Right lung (tissue), 5 donors: Measurements from ENCODE around the gene LIMS2. TPM values are rescaled to one million over a fixed set of nuclear protein-coding genes. Genes with fewer than 3 reads are reported as not detected.

Experiments used
- DNase-seq, 2 donors: peaks; one replicate each; pipeline ENCODE4 v3.0.0-alpha.2; 2013
- polyA plus RNA-seq, 5 donors: library from polyadenylated mRNA; unstranded; fragments of 120-200 nt; gene quantifications; one replicate each; pipeline versions ENCODE4 v1.2.1 to v1.2.3, GENCODE V29; 2013; ENCODE audit warnings: inconsistent platforms in 1 of 5, low replicate concordance in 1 of 5; ENCODE audit not compliant: insufficient read length in 5 of 5, insufficient read depth in 1 of 5

LIMS2 gene
- polyA plus RNA-seq, 5 donors = 19.1 to 36.9 (median 25.1) TPM

DNA sequence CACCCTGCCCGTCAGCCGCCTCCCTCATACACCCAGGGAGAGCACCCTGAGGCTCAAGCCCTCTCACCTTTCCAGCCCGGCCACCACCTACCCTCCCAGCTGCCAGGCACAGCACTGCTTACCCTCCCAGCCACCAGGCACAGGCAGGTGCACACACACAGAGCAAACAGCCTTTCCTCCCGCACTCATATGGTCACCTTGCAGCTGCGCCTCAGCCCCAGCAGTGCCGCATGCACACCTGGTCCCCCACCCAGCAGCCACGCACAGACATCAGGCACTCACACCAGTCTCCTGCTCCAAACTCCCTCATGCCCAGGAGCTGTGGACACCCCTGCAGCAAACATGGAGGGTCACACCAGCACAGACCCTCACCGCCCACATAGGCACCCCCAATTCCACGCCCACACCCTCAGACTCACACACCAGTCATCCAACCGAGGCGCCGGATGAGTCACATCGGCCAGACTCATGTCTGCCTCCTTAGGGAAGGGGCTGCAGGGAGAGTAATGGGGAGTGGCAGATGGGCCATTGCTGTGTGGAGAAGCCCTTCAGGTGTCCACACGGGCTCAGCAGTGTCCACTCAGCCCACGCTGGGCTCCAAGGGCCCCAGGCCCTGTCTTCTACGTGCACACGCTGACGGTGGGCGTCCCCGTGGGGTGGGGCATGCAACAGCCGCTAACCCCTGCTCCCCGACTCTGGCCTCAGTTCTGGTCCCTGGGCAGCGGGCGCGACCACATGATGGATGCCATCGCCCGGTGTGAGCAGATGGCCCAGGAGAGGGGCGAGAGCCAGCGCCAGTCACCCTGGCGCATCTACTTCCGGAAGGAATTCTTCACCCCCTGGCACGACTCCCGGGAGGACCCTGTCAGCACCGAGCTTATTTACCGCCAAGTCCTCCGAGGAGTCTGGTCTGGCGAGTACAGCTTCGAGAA, 51.7 kb downstream of the LIMS2 start:
- no peak for DNase-seq

GRCh38 chr2:127622561-127623387, 52.6 kb downstream of the LIMS2 start:
- DNase-seq = no peak

DNA sequence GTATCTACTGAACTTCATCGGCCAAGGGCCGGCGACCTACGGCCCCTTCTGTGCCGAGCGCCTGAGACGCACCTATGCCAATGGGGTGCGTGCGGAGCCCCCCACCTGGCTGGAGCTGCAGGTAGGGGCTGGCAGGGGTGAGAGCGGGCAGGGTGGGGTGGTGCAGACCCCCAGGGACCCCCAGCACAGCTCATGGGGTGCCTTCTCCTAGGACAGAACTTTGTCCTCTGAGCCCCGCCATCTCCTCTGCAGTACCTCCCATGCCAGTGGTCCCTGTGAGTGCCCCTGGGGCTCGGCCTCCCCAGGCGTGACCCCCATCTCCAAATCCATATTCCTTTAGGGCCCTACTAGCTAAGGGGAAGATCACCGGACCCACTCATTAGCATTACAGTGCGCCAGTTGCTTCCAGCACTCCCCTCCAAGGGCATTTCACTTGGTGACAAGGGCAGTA, 53.3 kb downstream of the LIMS2 start:
- no peak for DNase-seq

GRCh38 chr2:127620866-127621265, 54.5 kb downstream of the LIMS2 start:
- DNase-seq = no peak

GRCh38 chr2:127619877-127620705, 55.2 kb downstream of the LIMS2 start:
- DNase-seq = no peak

DNA sequence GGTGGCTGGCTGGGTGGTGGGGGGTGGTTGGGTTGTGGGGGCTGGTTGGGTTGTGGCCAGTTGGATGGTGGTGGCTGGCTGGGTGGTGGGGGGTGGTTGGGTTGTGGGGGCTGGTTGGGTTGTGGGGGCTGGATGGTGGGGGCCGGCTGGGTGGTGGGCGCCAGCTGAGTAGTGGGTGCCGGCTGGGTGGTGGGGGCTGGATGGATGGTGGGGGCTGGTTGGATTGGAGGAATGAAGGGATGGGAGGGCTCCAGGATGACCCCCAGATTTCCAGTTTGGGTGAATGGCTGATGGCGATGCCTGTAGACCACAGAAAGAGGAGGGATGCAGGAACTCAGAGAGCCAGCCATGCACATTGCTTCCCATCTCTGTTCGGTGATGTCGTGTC, 56.1 kb downstream of the LIMS2 start:
- no peak for DNase-seq

DNA sequence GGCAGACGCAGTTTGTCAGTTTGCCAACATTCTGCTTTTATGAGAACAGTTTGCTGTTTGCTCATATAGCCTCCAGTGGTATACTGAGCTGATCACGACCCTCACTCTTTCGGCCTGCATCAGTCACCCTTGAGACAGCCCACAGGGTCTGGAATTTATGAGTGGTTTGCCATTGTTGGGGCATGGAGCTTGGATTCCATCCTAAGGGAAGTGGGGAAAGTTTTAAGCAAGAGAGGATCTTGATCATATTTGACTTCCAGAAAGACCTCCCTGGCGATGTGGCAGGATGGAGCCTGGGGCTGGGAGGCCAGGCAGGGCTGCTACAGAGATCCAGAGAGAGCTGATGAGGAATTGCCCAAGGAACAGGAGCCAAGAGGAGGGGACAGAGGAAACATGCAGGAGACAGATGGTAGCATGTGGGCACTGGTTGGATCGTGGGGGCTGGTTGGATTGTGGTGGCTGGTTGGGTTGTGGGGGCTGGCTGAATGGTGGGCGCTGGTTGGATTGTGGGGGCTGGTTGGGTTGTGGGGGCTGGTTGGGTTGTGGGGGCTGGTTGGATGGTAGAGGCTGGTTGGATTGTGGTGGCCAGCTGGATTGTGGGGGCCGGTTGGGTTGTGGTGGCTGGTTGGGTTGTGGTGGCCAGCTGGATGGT, 56.7 kb downstream of the LIMS2 start:
- DNase-seq = no peak

DNA sequence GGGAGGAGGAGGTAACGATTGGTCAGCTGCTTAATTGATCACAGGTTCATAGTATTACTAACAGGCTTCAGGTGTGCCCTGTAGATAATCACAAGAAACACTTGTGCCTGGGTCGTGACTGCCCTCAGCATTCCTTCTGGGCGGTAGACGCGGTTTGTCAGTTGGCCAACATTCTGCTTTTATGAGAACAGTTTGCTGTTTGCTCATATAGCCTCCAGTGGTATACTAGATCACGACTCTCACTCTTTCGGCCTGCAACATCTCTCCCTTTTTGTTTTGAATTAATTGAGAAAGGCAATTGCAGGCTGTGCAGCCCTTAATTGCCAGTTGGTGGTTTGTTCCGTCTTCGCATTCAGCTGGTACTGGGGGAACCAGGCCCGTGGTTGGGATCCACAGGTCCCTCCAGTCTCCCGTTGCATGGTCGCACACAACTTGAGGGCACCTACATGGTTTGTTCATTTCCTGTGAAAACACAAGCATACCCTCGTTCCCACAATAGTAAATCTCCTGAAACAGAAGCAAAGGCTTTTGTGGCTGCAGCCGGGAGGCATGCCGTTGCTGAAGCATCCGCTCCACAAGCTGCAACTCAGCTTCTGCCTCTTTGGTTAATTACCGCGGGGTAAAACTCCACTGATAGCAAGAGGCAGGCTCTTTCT, 59.7 kb downstream of the LIMS2 start:
- no peak for DNase-seq

GRCh38 chr2:127614731-127615130, 60.6 kb downstream of the LIMS2 start:
- no peak for DNase-seq

- no peak for DNase-seq
Observed at GRCh38 chr2:127614246-127614645, 61.1 kb downstream of the LIMS2 start.

DNA sequence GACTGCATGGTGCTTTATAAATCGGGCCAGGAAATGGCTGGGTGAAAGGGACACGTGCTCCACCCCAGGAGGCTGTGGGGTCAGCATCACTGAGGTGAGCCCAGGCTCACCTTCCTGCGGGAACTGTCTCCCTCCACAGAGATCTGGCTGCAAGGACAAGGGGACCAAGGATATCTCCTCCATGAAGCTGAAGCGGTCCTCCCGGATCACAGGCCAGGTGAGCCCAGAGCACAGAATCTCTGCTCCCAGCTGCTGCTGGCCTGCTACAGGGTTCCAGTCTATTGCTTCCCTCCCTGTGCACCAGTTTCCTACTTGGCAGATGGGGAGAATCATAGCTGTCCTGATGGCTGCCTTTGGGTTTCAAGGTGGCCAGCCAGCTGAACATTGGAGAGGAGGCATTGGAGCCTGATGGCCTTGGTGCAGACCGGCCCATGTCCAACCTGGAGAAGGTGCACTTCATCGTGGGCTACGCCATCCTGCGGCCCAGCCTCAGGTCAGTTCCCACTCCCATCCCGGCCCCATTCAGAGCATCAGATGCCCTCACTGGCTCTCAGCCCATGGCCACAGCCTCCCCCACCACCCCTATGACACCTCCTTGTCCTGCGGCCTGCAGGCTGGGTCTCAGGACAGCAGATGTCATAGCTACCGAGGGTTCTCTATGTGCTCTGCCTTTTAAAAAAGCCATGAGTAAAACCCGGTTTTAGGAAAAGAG, 63.1 kb downstream of the LIMS2 start:
- no peak for DNase-seq

- DNase-seq = no peak
Observed at GRCh38 chr2:127611076-127611925, 64.0 kb downstream of the LIMS2 start.

DNA sequence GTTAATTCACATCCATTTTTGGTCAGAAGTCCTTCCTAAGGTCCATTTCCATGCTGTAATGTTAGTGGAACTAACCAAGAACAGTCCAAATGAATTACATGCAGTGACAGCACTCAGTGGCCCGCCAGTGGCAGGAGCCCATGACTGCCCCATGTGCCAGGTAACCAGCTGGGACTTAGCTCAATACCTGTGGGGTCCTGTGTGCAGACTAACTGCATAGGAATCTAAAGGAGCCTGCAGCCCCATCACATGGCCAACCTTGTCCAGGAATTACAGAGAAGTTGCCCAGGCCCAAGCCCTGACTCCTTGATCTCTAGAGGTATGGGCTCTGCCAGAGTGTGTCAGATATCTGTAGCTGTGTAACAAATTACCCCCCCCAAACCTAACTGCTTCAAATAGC, 64.8 kb downstream of the LIMS2 start:
- no peak for DNase-seq

- no peak for DNase-seq
Observed at GRCh38 chr2:127609818-127610217, 65.5 kb downstream of the LIMS2 start.

DNA sequence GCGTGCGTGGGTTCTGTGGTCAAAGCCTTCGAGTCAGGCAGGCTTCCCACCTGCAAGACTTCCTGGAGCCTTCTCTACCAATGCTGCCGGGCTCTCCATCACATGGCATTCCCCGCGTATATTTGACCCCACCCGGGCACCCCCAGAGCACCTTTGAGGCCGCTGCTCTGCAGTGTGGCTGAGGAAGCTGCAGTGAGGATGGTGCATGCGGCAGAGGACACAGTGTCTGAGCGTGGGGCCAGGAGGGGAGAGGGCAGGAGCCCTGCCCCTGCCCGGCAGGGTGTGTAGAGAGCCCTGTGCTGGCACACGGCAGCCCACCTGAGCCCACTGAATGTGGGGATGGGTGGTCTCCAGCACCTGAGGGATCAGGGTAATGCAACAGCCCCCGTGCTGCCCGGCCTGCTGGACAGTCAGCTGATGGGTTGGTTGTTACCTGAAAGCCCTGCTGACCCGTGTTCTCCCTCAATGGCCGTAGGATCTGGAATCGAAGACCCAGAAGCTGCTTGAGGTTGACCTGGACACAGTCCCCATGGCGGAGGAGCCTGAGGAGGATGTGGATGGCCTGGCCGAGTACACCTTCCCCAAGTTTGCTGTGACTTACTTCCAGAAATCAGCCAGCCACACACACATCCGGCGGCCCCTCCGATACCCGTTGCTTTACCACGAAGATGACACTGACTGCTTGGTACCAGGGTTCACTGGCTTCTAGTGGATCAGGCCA, 66.1 kb downstream of the LIMS2 start:
- DNase-seq = no peak

DNA sequence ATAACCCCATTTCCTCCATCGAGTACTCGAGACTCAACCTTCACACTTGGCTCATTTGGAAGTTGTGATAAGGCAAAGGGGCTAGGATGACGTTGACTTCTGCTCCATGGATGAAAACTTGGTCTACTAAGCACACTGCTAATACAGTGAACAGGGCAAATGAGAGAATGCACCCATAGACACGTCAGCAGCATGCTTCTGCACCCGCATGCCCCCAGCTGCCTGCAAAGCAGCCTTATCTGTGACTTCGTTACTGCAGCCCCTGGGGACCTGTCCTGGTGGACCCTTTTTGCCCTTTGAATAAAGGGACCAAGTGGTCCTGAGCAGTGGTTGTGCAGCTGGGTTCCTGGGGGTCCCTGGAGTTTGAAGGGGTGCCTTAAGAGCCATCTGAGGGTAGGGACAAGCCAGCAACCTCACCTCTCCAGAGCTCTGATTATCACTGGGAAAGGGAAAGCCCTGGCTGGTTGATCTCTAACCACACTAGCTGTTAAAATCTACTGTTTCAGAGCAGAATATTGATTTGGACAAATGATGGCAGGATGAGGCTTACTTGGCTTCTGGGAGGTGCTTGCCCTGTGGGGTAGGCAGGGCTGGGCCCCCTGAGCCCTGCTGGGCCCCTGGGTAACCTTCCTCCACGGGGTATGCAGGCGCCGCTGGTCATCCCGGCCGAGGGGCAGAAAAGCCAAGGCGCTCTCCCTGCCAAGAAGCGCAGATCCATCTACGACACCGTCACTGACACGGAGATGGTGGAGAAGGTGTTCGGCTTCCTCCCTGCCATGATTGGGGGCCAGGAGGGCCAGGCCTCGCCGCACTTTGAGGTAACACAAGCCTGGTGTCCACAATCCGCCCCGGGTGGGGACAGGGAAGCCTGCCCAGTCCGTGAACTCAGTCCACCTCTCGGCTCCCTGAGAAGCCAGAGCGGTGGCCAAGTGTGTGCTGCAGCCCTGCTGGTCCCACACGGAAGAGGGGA, 67.0 kb downstream of the LIMS2 start:
- no peak for DNase-seq

GRCh38 chr2:127607399-127607908, 67.9 kb downstream of the LIMS2 start:
- no peak for DNase-seq
